Heart right ventricle (tissue), 16 donors: ENCODE data around the gene BMF. TPM values are rescaled to one million over a fixed set of nuclear protein-coding genes. Genes with fewer than 3 reads are reported as not detected.

Experiments
- ATAC-seq, 8 donors: fragments of 200-7000 bp; cut with Tn5 transposase; one replicate each; pipeline ENCODE4 v1.9.1; 2020; ENCODE audit warnings: mild to moderate bottlenecking in 8 of 8, moderate library complexity in 8 of 8, moderate number of reproducible peaks in 1 of 8
- DNase-seq, 2 donors: peaks; one replicate each; pipeline ENCODE4 v3.0.0-alpha.2; 2020
- H3K27ac ChIP-seq, 10 donors: fragments of 200-600 bp; sonication (generic) in 2 of 10; one replicate each; pipeline versions ENCODE4 v1.5.0 to v1.8.0; 2020 to 2022; ENCODE audit warnings: mild to moderate bottlenecking in 3 of 10
- H3K27me3 ChIP-seq, 7 donors: fragments of 200-600 bp; one replicate each; pipeline ENCODE4 v1.8.0; 2021 to 2022; ENCODE audit warnings: mild to moderate bottlenecking in 2 of 7
- H3K36me3 ChIP-seq, 9 donors: fragments of 200-600 bp; sonication (generic) in 1 of 9; one replicate each; pipeline versions ENCODE4 v1.5.0 to v1.8.0; 2020 to 2022; ENCODE audit warnings: mild to moderate bottlenecking in 2 of 9
- H3K4me1 ChIP-seq, 9 donors: fragments of 200-600 bp; sonication (generic) in 1 of 9; one replicate each; pipeline versions ENCODE4 v1.5.0 to v1.8.0; 2020 to 2022; ENCODE audit warnings: mild to moderate bottlenecking in 4 of 9
- H3K4me3 ChIP-seq, 10 donors: fragments of 200-600 bp; sonication (generic) in 2 of 10; one replicate each; pipeline versions ENCODE4 v1.5.0 to v1.8.0; 2020 to 2022; ENCODE audit warnings: mild to moderate bottlenecking in 7 of 10, moderate library complexity in 2 of 10
- H3K9me3 ChIP-seq, 11 donors: fragments of 200-600 bp in 10 of 11; sonication (generic) in 2 of 11; one replicate each; pipeline versions ENCODE4 v1.5.0 to v1.8.0; 2013 to 2022; ENCODE audit warnings: mild to moderate bottlenecking in 2 of 11, control low read depth in 1 of 11, moderate library complexity in 1 of 11
- CTCF ChIP-seq, 9 donors: fragments of 200-600 bp; sonication (generic) in 2 of 9; IDR thresholded peaks; one replicate each; pipeline versions ENCODE4 v1.5.0 to v1.8.0; 2021 to 2022; ENCODE audit warnings: antibody characterized with exemption in 9 of 9, mild to moderate bottlenecking in 5 of 9, moderate library complexity in 1 of 9
- WGBS, 2 donors: extraction: QIAGEN DNeasy Blood & Tissue Kit; methylation state at CpG; one replicate each; pipeline ENCODE4 v1.1.7; 2013; ENCODE audit warnings: inconsistent platforms in 1 of 2; 5-methylcytosine and 5-hydroxymethylcytosine counted together
- intact Hi-C, 10 donors: fragments of 100-400 bp; cut with DNase I; formaldehyde crosslinking; loops; one replicate each; pipeline versions ENCODE4 v1.11.1 to v1.14.2; 2022
- polyA plus RNA-seq, 2 donors: library from polyadenylated mRNA; stranded (reverse); fragments of 200-250 nt; gene quantifications; one replicate each; pipeline ENCODE4 v1.2.3, GENCODE V29; 2013
- total RNA-seq, 10 donors: library from RNA; stranded (reverse); fragmentation: NEBNext Ultra II Directional in 3 of 10; extraction: Animal tissue kit (Norgen Biotek cat#: 25700) in 3 of 10; gene quantifications; one replicate each; pipeline versions ENCODE4 v1.2.1 to v1.2.4, GENCODE V29; 2021 to 2023
- donor health status: Arrhythmogenic right ventricular cardiomyopathy.
- donor health status: ischemic (EF 13 %, LVEDD 7.1; RV severe dilation, severe dysfunction).
- donor health status: healthy with polysubstance abuse.
- donor health status: DM: no; HTN: yes; CAD: no.
- donor health status: DM: no; HTN: no; CAD: no.
- donor health status: ischemic (EF 25% LVEDD 6.9; RV normal size, moderate dysfunction).
- donor health status: ischemic (EF 25% LVEDD 5.7; RV mildly dilated, moderate dysfunction).
- donor health status: healthy.
- donor health status: DM: yes; HTN: yes; CAD: no.
- donor health status: Ischemic cardiomyopathy.
- donor health status: ischemic (EF 35%, LVEDD 5.7; RV mildly dilated, moderate dysfunction).
- donor health status: nonischemic (EF 11% LVEDD 7.7; RV severe dilation, severe dysfunction).
- donor health status: DM: yes; HTN: yes; CAD: no.
- donor health status: PGD.
- donor health status: ischemic (EF 29% LVEDD 5.4; RV normal size, mild dysfunction).
- donor health status: nonischemic (EF 23%, LVEDD 6.1; RV moderate dilation, normal function).

Gene BMF
- total and polyA plus RNA-seq, 12 donors = 0.92 to 10.2 (median 3.0) TPM

- H3K27me3 ChIP-seq = no peaks in the 10 kb centered on the region
- peak overlapping the region; percentile 4 to 90 (median 76) for H3K27ac ChIP-seq
- H3K36me3 ChIP-seq = no peaks in the 10 kb centered on the region
- TF ChIP-seq CTCF (IDR thresholded peaks at IDR 0.05) = no peak
- intact Hi-C loops = loop anchor here in 1 of 10 donors (5.0 kb wide), 1 partner anchor 35 kb away; no protein-coding TSS in a partner anchor
- peak overlapping the region in 9 of 10 donors; percentile 21 to 52 (median 42) for H3K4me3 ChIP-seq
- no peaks in the 10 kb centered on the region for H3K9me3 ChIP-seq
- WGBS, 2 donors = 54 to 67% methylated on average over 12 of the region's 12 CpGs
- peak; percentile 5 to 49 (median 24) for ATAC-seq
- peaks cover 8 to 46% (median 30%) of the 10 kb centered on the region in 9 donors for H3K4me1 ChIP-seq
- no peak for DNase-seq
Observed at GRCh38 chr15:40082195-40082883, 26.3 kb downstream of the BMF start.

- intact Hi-C loops = loop anchor here in 1 of 10 donors (5.0 kb wide), 1 partner anchor 34 kb away; no protein-coding TSS in a partner anchor
- peak; percentile 86 to 97 (median 95) for ATAC-seq
- H3K27me3 ChIP-seq = no peaks in the 10 kb centered on the region
- WGBS, 2 donors = 1 to 3% methylated on average over 12 of the region's 12 CpGs
- H3K4me3 ChIP-seq = peak overlapping the region in 9 of 10 donors; percentile 21 to 52 (median 42)
- peak; percentile 71 to 87 for DNase-seq
- TF ChIP-seq CTCF (IDR thresholded peaks at IDR 0.05) = peak in 2 of 9 donors; percentile 11 to 28
- no peaks in the 10 kb centered on the region for H3K9me3 ChIP-seq
- peak overlapping the region; percentile 55 to 90 (median 76) for H3K27ac ChIP-seq
- H3K4me1 ChIP-seq = peaks cover 8 to 40% (median 29%) of the 10 kb centered on the region in 9 donors
- no peaks in the 10 kb centered on the region for H3K36me3 ChIP-seq
Observed at GRCh38 chr15:40081691-40082194, 26.9 kb downstream of the BMF start.

GRCh38 chr15:40080847-40081246 is 27.8 kb downstream of the BMF start:
- no peaks in the 10 kb centered on the region for H3K36me3 ChIP-seq
- no peaks in the 10 kb centered on the region for H3K9me3 ChIP-seq
- no peak for TF ChIP-seq CTCF (IDR thresholded peaks at IDR 0.05)
- 19 to 23% methylated on average over 5 of the region's 5 CpGs for WGBS, 2 donors
- no peaks in the 10 kb centered on the region for H3K27me3 ChIP-seq
- H3K27ac ChIP-seq = peak overlapping the region; percentile 55 to 90 (median 76)
- ATAC-seq = peak in 2 of 8 donors; percentile 29 to 37
- H3K4me1 ChIP-seq = peaks cover 8 to 37% (median 28%) of the 10 kb centered on the region in 9 donors
- DNase-seq = no peak
- H3K4me3 ChIP-seq = peak overlapping the region in 8 of 10 donors; percentile 21 to 52 (median 43)
- intact Hi-C loops = loop anchor here in 1 of 10 donors (5.0 kb wide), 1 partner anchor 34 kb away; no protein-coding TSS in a partner anchor

- Histone ChIP-seq H3K27me3 (no peaks in the 10 kb centered on the region), H3K27ac (peak overlapping the region in 6 of 10 donors; percentile 16 to 90 (median 80))
Observed at GRCh38 chr15:40080104-40080503, 28.6 kb downstream of the BMF start.

More at GRCh38 chr15:40080104-40080503, 28.6 kb downstream of the BMF start:
- no peak for TF ChIP-seq CTCF (IDR thresholded peaks at IDR 0.05)
- H3K36me3 ChIP-seq = no peaks in the 10 kb centered on the region
- ATAC-seq (no peak), DNase-seq (no peak)
- WGBS, 2 donors = 20 to 45% methylated on average over 1 of the region's 1 CpG
- peaks cover 8 to 44% (median 28%) of the 10 kb centered on the region in 9 donors for H3K4me1 ChIP-seq
- intact Hi-C loops = loop anchor here in 1 of 10 donors (5.0 kb wide), 1 partner anchor 33 kb away; no protein-coding TSS in a partner anchor
- H3K9me3 ChIP-seq = no peaks in the 10 kb centered on the region
- no peak overlapping the region for H3K4me3 ChIP-seq
